ENCODE measurements around the gene GSTM4.
"Not testable (repeated sequence)": the region's sequence is repeated elsewhere in the genome, so short reads cannot be mapped to it uniquely, and the experiment has no call there.

DNA sequence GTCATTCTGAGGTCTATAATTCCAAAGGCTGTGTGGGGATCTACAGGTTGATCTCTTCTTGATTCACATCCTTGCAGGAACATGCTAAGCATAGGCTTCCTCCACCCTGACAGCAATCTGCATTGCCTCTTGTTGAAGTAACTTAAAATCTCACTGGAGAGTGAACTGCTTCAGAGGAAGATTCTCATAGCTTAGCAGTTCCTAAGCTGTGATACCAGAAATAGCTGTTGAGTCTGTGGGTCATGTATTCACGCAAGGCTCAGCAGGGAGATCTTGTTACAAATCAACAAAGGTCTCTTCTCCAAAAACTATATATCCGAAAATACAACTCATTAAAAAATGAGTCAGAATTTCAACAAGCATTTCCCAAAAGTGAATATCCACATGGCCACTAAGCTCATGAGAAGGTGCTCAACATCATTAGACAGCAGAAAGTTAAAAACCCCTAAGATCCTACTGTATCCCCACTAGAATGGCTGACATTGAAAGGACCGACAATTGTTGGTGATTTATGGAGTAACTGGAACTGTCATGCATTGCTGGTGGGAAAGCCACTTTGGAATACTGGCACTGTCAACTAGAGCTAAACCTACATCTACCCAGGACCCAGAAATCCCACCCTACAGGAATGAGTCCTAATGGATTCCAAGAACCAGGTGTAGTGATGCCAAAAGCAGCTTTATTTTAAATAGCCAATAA, 20.9 kb downstream of the GSTM4 start:
- TF ChIP-seq, protein P1, sequence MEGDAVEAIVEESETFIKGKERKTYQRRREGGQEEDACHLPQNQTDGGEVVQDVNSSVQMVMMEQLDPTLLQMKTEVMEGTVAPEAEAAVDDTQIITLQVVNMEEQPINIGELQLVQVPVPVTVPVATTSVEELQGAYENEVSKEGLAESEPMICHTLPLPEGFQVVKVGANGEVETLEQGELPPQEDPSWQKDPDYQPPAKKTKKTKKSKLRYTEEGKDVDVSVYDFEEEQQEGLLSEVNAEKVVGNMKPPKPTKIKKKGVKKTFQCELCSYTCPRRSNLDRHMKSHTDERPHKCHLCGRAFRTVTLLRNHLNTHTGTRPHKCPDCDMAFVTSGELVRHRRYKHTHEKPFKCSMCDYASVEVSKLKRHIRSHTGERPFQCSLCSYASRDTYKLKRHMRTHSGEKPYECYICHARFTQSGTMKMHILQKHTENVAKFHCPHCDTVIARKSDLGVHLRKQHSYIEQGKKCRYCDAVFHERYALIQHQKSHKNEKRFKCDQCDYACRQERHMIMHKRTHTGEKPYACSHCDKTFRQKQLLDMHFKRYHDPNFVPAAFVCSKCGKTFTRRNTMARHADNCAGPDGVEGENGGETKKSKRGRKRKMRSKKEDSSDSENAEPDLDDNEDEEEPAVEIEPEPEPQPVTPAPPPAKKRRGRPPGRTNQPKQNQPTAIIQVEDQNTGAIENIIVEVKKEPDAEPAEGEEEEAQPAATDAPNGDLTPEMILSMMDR (IDR thresholded peaks at IDR 0.05): not testable (repeated sequence)
- not testable (repeated sequence) for TF ChIP-seq ZFX (IDR thresholded peaks at IDR 0.05; ENCODE audit: borderline replicate concordance)

Measured in 22Rv1 (cell line).